ENCODE measurements around the gene ASF1B. TPM values are rescaled to one million over a fixed set of nuclear protein-coding genes. Genes with fewer than 3 reads are reported as not detected.

ASF1B gene
- total RNA-seq, 1 experiment from 2014 or later: 78.1 TPM

DNA sequence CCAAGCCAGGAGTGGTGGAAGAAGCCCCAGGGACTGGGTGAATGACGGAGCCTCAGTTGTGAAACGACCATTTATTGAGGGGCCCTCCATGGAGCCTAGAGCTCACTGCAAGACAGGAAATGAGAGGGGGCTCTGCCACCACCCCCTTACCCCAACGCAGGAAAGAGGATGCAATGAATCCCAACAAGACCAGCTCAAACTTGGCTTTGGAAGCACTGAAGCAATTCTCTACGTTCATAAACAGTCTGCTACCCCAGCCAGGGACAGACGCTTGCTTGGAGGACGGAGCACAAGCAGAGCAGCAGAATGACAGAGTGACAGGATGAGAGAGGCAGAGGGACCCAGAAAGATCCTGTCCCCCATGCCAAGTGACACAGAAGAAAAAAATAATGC, 19.9 kb downstream of the ASF1B start:
- ChIA-PET POLR2A (no interaction called here), RAD21 (ENCODE audit: low non-redundant PET in 1 of 2, low total read pairs in 2 of 2, uncharacterized antibody in 2 of 2, unreplicated experiment in 2 of 2) (no interaction called here), CTCF (interaction anchor here (0.7 to 3.2 kb wide), 3 partner anchors 21 to 237 kb away, joined by 3 to 18 read pairs (median 5); partner anchors contain the start of gene ASF1B)
- BruUV-seq (replicated peaks): no TSS peak
- no peak overlapping the region for H2AFZ ChIP-seq (ENCODE audit: low read depth, low read length, poor library complexity, severe bottlenecking)
- intact Hi-C loops (cut with micrococcal nuclease): no loop called here
- H3K27ac ChIP-seq (ENCODE audit: low read depth, low read length): no peak overlapping the region; the same call in 1 of the 2 replicates
- peak overlapping the region; percentile 93 for H3K4me2 ChIP-seq (ENCODE audit: low read length)
- H3K79me2 ChIP-seq (ENCODE audit: insufficient read depth, low read length): peaks cover 27% of the 10 kb centered on the region
- no peaks in the 10 kb centered on the region for H3K27me3 ChIP-seq (ENCODE audit: insufficient read depth, low read length)
- peak overlapping the region; percentile 69 for H3K9ac ChIP-seq (ENCODE audit: low read length)
- no peak for ATAC-seq
- peak overlapping the region; percentile 72 to 84 for H3K4me3 ChIP-seq (replicated peaks in 1 of 2; ENCODE audit: low read depth in 1 of 2, low read length in 2 of 2)
- no peaks in the 10 kb centered on the region for H3K9me2 ChIP-seq (ENCODE audit: insufficient read depth)
- H3K36me3 ChIP-seq (ENCODE audit: control insufficient read depth in 1 of 2, insufficient read depth in 2 of 2, low read length in 2 of 2): peaks cover 2 to 5% of the 10 kb centered on the region in 2 experiments; a peak in 1 of 4 replicates
- no peaks in the 10 kb centered on the region for H3K9me3 ChIP-seq (ENCODE audit: control insufficient read depth in 1 of 2, insufficient read depth in 1 of 2, low read depth in 1 of 2, low read length in 2 of 2)
- TF ChIP-seq ZNF274 (IDR thresholded peaks at IDR 0.05; ENCODE audit: low read depth, low read length) (no peak), POLR2AphosphoS5 (IDR thresholded peaks at IDR 0.05; ENCODE audit: low read depth, low read length) (no peak), CBX3 (IDR thresholded peaks at IDR 0.05; ENCODE audit: low read depth) (no peak), SRF (IDR thresholded peaks at IDR 0.05; ENCODE audit: low read depth) (no peak), EGR1 (IDR thresholded peaks at IDR 0.05; ENCODE audit: low read depth) (no peak), CEBPB (IDR thresholded peaks at IDR 0.05; ENCODE audit: low read depth) (no peak), EZH2 (IDR thresholded peaks at IDR 0.05) (no peak), RAD21 (IDR thresholded peaks at IDR 0.05; ENCODE audit: low read depth) (no peak), SP1 (IDR thresholded peaks at IDR 0.05; ENCODE audit: low read depth) (no peak), ZFX (IDR thresholded peaks at IDR 0.05) (no peak), JUND (IDR thresholded peaks at IDR 0.05) (no peak), POLR2A (IDR thresholded peaks at IDR 0.05; ENCODE audit: borderline replicate concordance, extremely low read depth, insufficient read depth, insufficient read length) (no peak), ELF1 (IDR thresholded peaks at IDR 0.05; ENCODE audit: borderline replicate concordance, low read depth) (no peak), TCF7L2 (IDR thresholded peaks at IDR 0.05; ENCODE audit: borderline replicate concordance, extremely low read depth, insufficient read depth, insufficient read length) (no peak), EZH2phosphoT487 (IDR thresholded peaks at IDR 0.05; ENCODE audit: borderline replicate concordance) (no peak)
- TF ChIP-seq, protein P1, sequence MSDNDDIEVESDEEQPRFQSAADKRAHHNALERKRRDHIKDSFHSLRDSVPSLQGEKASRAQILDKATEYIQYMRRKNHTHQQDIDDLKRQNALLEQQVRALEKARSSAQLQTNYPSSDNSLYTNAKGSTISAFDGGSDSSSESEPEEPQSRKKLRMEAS (IDR thresholded peaks at IDR 0.05): no peak
- TF ChIP-seq, protein P2, sequence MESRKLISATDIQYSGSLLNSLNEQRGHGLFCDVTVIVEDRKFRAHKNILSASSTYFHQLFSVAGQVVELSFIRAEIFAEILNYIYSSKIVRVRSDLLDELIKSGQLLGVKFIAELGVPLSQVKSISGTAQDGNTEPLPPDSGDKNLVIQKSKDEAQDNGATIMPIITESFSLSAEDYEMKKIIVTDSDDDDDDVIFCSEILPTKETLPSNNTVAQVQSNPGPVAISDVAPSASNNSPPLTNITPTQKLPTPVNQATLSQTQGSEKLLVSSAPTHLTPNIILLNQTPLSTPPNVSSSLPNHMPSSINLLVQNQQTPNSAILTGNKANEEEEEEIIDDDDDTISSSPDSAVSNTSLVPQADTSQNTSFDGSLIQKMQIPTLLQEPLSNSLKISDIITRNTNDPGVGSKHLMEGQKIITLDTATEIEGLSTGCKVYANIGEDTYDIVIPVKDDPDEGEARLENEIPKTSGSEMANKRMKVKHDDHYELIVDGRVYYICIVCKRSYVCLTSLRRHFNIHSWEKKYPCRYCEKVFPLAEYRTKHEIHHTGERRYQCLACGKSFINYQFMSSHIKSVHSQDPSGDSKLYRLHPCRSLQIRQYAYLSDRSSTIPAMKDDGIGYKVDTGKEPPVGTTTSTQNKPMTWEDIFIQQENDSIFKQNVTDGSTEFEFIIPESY (IDR thresholded peaks at IDR 0.05; ENCODE audit: extremely low read depth, insufficient replicate concordance, low read length): no peak
- TF ChIP-seq, protein P3, sequence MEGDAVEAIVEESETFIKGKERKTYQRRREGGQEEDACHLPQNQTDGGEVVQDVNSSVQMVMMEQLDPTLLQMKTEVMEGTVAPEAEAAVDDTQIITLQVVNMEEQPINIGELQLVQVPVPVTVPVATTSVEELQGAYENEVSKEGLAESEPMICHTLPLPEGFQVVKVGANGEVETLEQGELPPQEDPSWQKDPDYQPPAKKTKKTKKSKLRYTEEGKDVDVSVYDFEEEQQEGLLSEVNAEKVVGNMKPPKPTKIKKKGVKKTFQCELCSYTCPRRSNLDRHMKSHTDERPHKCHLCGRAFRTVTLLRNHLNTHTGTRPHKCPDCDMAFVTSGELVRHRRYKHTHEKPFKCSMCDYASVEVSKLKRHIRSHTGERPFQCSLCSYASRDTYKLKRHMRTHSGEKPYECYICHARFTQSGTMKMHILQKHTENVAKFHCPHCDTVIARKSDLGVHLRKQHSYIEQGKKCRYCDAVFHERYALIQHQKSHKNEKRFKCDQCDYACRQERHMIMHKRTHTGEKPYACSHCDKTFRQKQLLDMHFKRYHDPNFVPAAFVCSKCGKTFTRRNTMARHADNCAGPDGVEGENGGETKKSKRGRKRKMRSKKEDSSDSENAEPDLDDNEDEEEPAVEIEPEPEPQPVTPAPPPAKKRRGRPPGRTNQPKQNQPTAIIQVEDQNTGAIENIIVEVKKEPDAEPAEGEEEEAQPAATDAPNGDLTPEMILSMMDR (IDR thresholded peaks at IDR 0.05 in 2 of 3, conservative IDR thresholded peaks at IDR 0.05 in 1 of 3; ENCODE audit: borderline replicate concordance in 1 of 3, insufficient read depth in 1 of 3, low read depth in 2 of 3, low read length in 2 of 3): no peak
- TF ChIP-seq, protein P4, sequence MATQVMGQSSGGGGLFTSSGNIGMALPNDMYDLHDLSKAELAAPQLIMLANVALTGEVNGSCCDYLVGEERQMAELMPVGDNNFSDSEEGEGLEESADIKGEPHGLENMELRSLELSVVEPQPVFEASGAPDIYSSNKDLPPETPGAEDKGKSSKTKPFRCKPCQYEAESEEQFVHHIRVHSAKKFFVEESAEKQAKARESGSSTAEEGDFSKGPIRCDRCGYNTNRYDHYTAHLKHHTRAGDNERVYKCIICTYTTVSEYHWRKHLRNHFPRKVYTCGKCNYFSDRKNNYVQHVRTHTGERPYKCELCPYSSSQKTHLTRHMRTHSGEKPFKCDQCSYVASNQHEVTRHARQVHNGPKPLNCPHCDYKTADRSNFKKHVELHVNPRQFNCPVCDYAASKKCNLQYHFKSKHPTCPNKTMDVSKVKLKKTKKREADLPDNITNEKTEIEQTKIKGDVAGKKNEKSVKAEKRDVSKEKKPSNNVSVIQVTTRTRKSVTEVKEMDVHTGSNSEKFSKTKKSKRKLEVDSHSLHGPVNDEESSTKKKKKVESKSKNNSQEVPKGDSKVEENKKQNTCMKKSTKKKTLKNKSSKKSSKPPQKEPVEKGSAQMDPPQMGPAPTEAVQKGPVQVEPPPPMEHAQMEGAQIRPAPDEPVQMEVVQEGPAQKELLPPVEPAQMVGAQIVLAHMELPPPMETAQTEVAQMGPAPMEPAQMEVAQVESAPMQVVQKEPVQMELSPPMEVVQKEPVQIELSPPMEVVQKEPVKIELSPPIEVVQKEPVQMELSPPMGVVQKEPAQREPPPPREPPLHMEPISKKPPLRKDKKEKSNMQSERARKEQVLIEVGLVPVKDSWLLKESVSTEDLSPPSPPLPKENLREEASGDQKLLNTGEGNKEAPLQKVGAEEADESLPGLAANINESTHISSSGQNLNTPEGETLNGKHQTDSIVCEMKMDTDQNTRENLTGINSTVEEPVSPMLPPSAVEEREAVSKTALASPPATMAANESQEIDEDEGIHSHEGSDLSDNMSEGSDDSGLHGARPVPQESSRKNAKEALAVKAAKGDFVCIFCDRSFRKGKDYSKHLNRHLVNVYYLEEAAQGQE (IDR thresholded peaks at IDR 0.05; ENCODE audit: low read depth): no peak
- H4K20me1 ChIP-seq (ENCODE audit: insufficient read depth): no peaks in the 10 kb centered on the region
- no peak for DNase-seq (ENCODE audit: low read depth, low spot score)
- peaks cover 36 to 47% of the 10 kb centered on the region in 2 experiments for H3K4me1 ChIP-seq (ENCODE audit: control insufficient read depth in 1 of 2, insufficient read depth in 2 of 2, low read length in 2 of 2)

Measured in HCT116 (cell line).